Measurements from ENCODE around the gene GNG11.

- no peak for TF ChIP-seq POLR2A (IDR thresholded peaks at IDR 0.05)
- TF ChIP-seq POLR2AphosphoS5 (IDR thresholded peaks at IDR 0.05) = no peak
These were observed 23.9 kb upstream of the GNG11 start for GRCh38 chr7:93897680-93898079.
